SK-N-SH (cell line): ENCODE data around the gene DGKI. TPM values are rescaled to one million over a fixed set of nuclear protein-coding genes. Genes with fewer than 3 reads are reported as not detected.

Experiments used
- CTCF ChIA-PET: fragments of 300-600, 350-600 bp; formaldehyde crosslinking; extraction: SDS; loops from one replicate; lab custom pipeline; 2021; lab: Yijun Ruan, JAX
- POLR2A ChIA-PET: fragments of 350-600 bp; sonication (Branson Sonifier 250); formaldehyde crosslinking; extraction: SDS; loops from one replicate; lab custom pipeline; 2020; ENCODE audit warnings: antibody characterized with exemption, inconsistent platforms; lab: Yijun Ruan, JAX
- DNase-seq: peaks from one replicate; pipeline ENCODE4 v3.0.0; 2012
- H2AFZ ChIP-seq: fragments of 200-600 bp; sonication (generic); 2 replicates; pipeline ENCODE4 v1.8.1; 2016; ENCODE audit warnings: antibody characterized with exemption, mild to moderate bottlenecking, low read depth
- H3F3A ChIP-seq: fragments of 200-600 bp; sonication (generic); replicated peaks from 2 replicates; pipeline ENCODE3; 2016; ENCODE audit warnings: antibody characterized with exemption, mild to moderate bottlenecking; ENCODE audit not compliant: insufficient read depth
- H3K27ac ChIP-seq, 2 experiments: fragments of 200-500 bp in 1 of 2; fragments of 200-600 bp in 1 of 2; sonication (Bioruptor generic) in 1 of 2; sonication (generic), shearing (Covaris generic) in 1 of 2; 2 replicates each; pipeline versions ENCODE4 v1.5.1 to v1.6.1; 2014 to 2016; ENCODE audit warnings: low read depth in 2 of 2, inconsistent platforms in 1 of 2, low read length in 1 of 2, mild to moderate bottlenecking in 1 of 2, mixed read lengths in 1 of 2
- H3K27me3 ChIP-seq: fragments of 200-600 bp; sonication (generic), shearing (Covaris generic); 2 replicates; pipeline ENCODE4 v1.6.1; 2016; ENCODE audit warnings: mixed run types; ENCODE audit not compliant: insufficient read depth
- H3K36me3 ChIP-seq, 2 experiments: fragments of 200-500 bp in 1 of 2; fragments of 200-600 bp in 1 of 2; sonication (Bioruptor generic) in 1 of 2; sonication (generic) in 1 of 2; replicated peaks in 1 of 2; 2 replicates each; pipeline versions ENCODE3 to v1.5.1; 2014 to 2016; ENCODE audit warnings: low read length in 1 of 2, mild to moderate bottlenecking in 1 of 2; ENCODE audit not compliant: insufficient read depth in 2 of 2, control insufficient read depth in 1 of 2
- H3K4me1 ChIP-seq, 2 experiments: fragments of 200-500 bp in 1 of 2; fragments of 200-600 bp in 1 of 2; sonication (Bioruptor generic) in 1 of 2; sonication (generic), shearing (Covaris generic) in 1 of 2; 2 replicates each; pipeline versions ENCODE4 v1.5.1 to v1.6.1; 2014 to 2016; ENCODE audit warnings: low read depth in 1 of 2, low read length in 1 of 2, mixed run types in 1 of 2; ENCODE audit not compliant: insufficient read depth in 2 of 2, control insufficient read depth in 1 of 2
- H3K4me2 ChIP-seq: fragments of 200-600 bp; sonication (generic), shearing (Covaris generic); 2 replicates; pipeline ENCODE4 v1.6.1; 2017; ENCODE audit warnings: mixed run types
- H3K4me3 ChIP-seq, 2 experiments: fragments of 200-500 bp in 1 of 2; fragments of 200-600 bp in 1 of 2; sonication (Bioruptor generic) in 1 of 2; sonication (generic), shearing (Covaris generic) in 1 of 2; 2 replicates each; pipeline versions ENCODE4 v1.5.1 to v1.8.1; 2014 to 2016; ENCODE audit warnings: low read depth in 2 of 2, inconsistent platforms in 1 of 2, low read length in 1 of 2, mild to moderate bottlenecking in 1 of 2, mixed read lengths in 1 of 2, moderate library complexity in 1 of 2
- H3K79me2 ChIP-seq: fragments of 200-600 bp; sonication (generic); 2 replicates; pipeline ENCODE4 v1.8.1; 2017; ENCODE audit warnings: mild to moderate bottlenecking; ENCODE audit not compliant: insufficient read depth
- H3K9ac ChIP-seq: fragments of 200-600 bp; sonication (generic); 2 replicates; pipeline ENCODE4 v1.6.1; 2017; ENCODE audit warnings: mixed run types
- H3K9me2 ChIP-seq: fragments of 200-600 bp; sonication (generic); 2 replicates; pipeline ENCODE4 v1.6.1; 2017; ENCODE audit warnings: mixed run types
- H3K9me3 ChIP-seq: fragments of 200-600 bp; sonication (generic); 2 replicates; pipeline ENCODE4 v1.6.1; 2017; ENCODE audit warnings: mixed run types, mild to moderate bottlenecking, moderate library complexity
- H4K20me1 ChIP-seq: fragments of 200-600 bp; sonication (generic); 2 replicates; pipeline ENCODE4 v1.6.1; 2017; ENCODE audit warnings: mild to moderate bottlenecking, mixed run types; ENCODE audit not compliant: insufficient read depth
- CTCF ChIP-seq: fragments of 200-600 bp; sonication (generic); IDR thresholded peaks from 2 replicates; pipeline ENCODE4 v1.6.1; 2017; ENCODE audit warnings: antibody characterized with exemption, mild to moderate bottlenecking, moderate library complexity
- ELF1 ChIP-seq: IDR thresholded peaks from 2 replicates; pipeline ENCODE4 v1.4.0; 2012
- EZH2phosphoT487 ChIP-seq: fragments of 200-600 bp; sonication (generic); IDR thresholded peaks from 2 replicates; pipeline ENCODE4 v1.6.1; 2017; ENCODE audit warnings: low read depth, mixed run types, mild to moderate bottlenecking, antibody characterized with exemption, moderate library complexity, borderline replicate concordance
- FOSL2 ChIP-seq: IDR thresholded peaks from 2 replicates; pipeline ENCODE4 v1.4.0; 2012; ENCODE audit warnings: low read depth, mild to moderate bottlenecking, moderate library complexity, borderline replicate concordance
- FOXJ3 ChIP-seq: sonication (generic); formaldehyde crosslinking; IDR thresholded peaks from 2 replicates; pipeline ENCODE4 v1.5.1; 2020; ENCODE audit warnings: mild to moderate bottlenecking, missing genetic modification reagents
- FOXM1 ChIP-seq: IDR thresholded peaks from 2 replicates; pipeline ENCODE4 v1.4.0; 2012; ENCODE audit warnings: low read depth, mild to moderate bottlenecking
- GATA2 ChIP-seq: sonication (generic); formaldehyde crosslinking; IDR thresholded peaks from 2 replicates; pipeline ENCODE4 v1.5.0; 2020; ENCODE audit warnings: mild to moderate bottlenecking, missing genetic modification reagents
- IRF3 ChIP-seq: fragments of 150-350 bp; IDR thresholded peaks from 2 replicates; pipeline ENCODE4 v1.6.1; 2016; ENCODE audit warnings: mild to moderate bottlenecking, low read depth, low read length
- JUND ChIP-seq: IDR thresholded peaks from 2 replicates; pipeline ENCODE4 v1.4.0; 2012
- MAX ChIP-seq: IDR thresholded peaks from 2 replicates; pipeline ENCODE4 v1.4.0; 2012; ENCODE audit warnings: low read depth
- PBX3 ChIP-seq: IDR thresholded peaks from 2 replicates; pipeline ENCODE4; 2012
- RAD21 ChIP-seq: IDR thresholded peaks from 2 replicates; pipeline ENCODE4 v1.6.1; 2012; ENCODE audit warnings: mild to moderate bottlenecking, low read length
- SIN3A ChIP-seq: IDR thresholded peaks from 2 replicates; pipeline ENCODE4 v1.6.1; 2012; ENCODE audit warnings: low read depth, mild to moderate bottlenecking, low read length, moderate library complexity, borderline replicate concordance
- TAF1 ChIP-seq: IDR thresholded peaks from 2 replicates; pipeline ENCODE4 v1.6.1; 2012; ENCODE audit warnings: low read depth, mild to moderate bottlenecking, low read length, moderate library complexity, borderline replicate concordance
- TCF12 ChIP-seq: IDR thresholded peaks from 2 replicates; pipeline ENCODE4 v1.4.0; 2012
- USF2 ChIP-seq: fragments of 150-350 bp; IDR thresholded peaks from 2 replicates; pipeline ENCODE4 v1.6.1; 2017; ENCODE audit warnings: antibody characterized with exemption, low read length, low read depth, borderline replicate concordance
- YY1 ChIP-seq: IDR thresholded peaks from 2 replicates; pipeline ENCODE4 v1.4.0; 2012; ENCODE audit warnings: low read depth, mild to moderate bottlenecking
- WGBS: methylation state at CpG from one replicate; pipeline ENCODE4 v1.1.6; 2017; ENCODE audit warnings: low lambda C conversion rate; 5-methylcytosine and 5-hydroxymethylcytosine counted together
- polyA plus RNA-seq, 3 experiments: library from polyadenylated mRNA; depleted of rRNA; stranded (reverse); fragments of >200 nt; gene quantifications; 2 replicates each; pipeline ENCODE4 v1.2.3, GENCODE V29; 2012

The DGKI gene
- polyA plus RNA-seq, 1 of the 3 experiments (the other 2 are of a cell fraction): 1.3 TPM

DNA sequence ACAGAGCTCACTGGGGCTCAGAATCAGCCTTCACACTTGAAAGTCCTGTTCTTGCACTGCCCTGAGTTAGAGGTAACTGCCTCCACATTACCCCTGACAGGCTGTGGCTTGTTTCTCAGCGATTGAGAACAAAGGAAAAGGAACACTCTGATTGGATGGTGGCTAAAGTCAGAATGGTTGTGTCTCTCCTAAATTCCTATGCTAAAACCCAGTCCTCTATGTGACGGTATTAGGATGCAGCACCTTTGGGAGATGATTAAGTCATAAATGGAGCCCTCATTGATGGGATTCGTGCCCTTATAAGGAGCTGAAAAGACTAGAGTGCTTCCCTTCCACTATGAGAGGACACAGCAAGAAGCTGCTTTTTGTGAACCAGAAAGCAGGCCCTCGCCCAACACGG lies 38.9 kb upstream of the DGKI start:
- peaks cover 51 to 52% of the 10 kb centered on the region in 2 experiments for H3K36me3 ChIP-seq
- peaks cover 6 to 29% of the 10 kb centered on the region in 2 experiments; a peak in 3 of 4 replicates for H3K4me1 ChIP-seq
- H3K9me2 ChIP-seq: no peaks in the 10 kb centered on the region
- no peak overlapping the region for H3K9ac ChIP-seq
- no peak overlapping the region for H3K4me3 ChIP-seq
- DNase-seq: no peak
- ChIA-PET POLR2A (no interaction called here), CTCF (interaction anchor here (1.6 to 14.3 kb wide), 3 partner anchors 9 to 231 kb away, joined by 7 to 131 read pairs (median 12); no protein-coding TSS in a partner anchor)
- H3K9me3 ChIP-seq: no peaks in the 10 kb centered on the region
- peaks cover 8% of the 10 kb centered on the region; the same call in 1 of the 2 replicates for H3K79me2 ChIP-seq
- H3K4me2 ChIP-seq: no peak overlapping the region
- no peaks in the 10 kb centered on the region for H3K27me3 ChIP-seq
- peaks cover 47% of the 10 kb centered on the region for H3F3A ChIP-seq
- no peaks in the 10 kb centered on the region for H4K20me1 ChIP-seq
- 97% methylated on average over 5 of the region's 5 CpGs for WGBS
- H3K27ac ChIP-seq: peak overlapping the region in 1 of 2 experiments; percentile 96; a peak in 1 of 4 replicates
- TF ChIP-seq JUND (no peak), EZH2phosphoT487 (no peak), TAF1 (no peak)
- no peak overlapping the region for H2AFZ ChIP-seq

DNA sequence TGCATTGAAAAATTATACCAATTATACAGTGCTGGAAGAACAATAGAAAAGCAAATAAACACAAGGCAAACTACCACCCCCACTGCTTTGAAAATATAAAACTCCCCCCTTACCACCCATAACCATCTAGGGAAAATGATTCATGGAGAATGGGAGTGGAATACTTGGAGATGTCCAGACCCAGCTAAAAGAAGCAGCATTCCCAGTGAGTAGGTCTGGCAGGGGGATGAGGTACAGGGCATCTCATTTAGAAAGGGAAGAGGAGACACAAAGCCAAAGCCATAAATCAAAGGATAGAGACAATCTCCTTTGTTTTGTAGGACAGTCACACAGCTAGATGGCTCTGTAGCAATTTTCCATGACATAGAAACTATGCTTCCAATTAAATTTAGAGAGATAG lies 36.0 kb upstream of the DGKI start:
- Histone ChIP-seq H3K9ac (peak overlapping the region; percentile 59), H3K4me1 (peaks cover 3 to 39% of the 10 kb centered on the region in 2 experiments; a peak in 3 of 4 replicates), H3K27ac (peak overlapping the region; percentile 65 to 96; a peak in 3 of 4 replicates), H3F3A (peaks cover 48% of the 10 kb centered on the region), H4K20me1 (no peaks in the 10 kb centered on the region), H2AFZ (no peak overlapping the region), H3K4me3 (no peak overlapping the region), H3K9me3 (no peaks in the 10 kb centered on the region), H3K36me3 (peaks cover 66 to 68% of the 10 kb centered on the region in 2 experiments), H3K27me3 (no peaks in the 10 kb centered on the region), H3K79me2 (peaks cover 9% of the 10 kb centered on the region; the same call in 1 of the 2 replicates), H3K9me2 (no peaks in the 10 kb centered on the region), H3K4me2 (peak overlapping the region; percentile 62)
- no peak for DNase-seq
- TF ChIP-seq FOSL2 (peak; percentile 13; the same call in 1 of the 2 replicates), PBX3 (peak; percentile 68), SIN3A (no peak)
- ChIA-PET POLR2A (no interaction called here), CTCF (interaction anchor here (0.9 to 4.2 kb wide), 6 partner anchors 11 to 227 kb away, joined by 3 to 12 read pairs (median 4); no protein-coding TSS in a partner anchor)

GRCh38 chr7:137882261-137882668 lies 35.5 kb upstream of the DGKI start:
- Histone ChIP-seq H3K27me3 (no peaks in the 10 kb centered on the region), H2AFZ (no peak overlapping the region), H3K9me3 (no peaks in the 10 kb centered on the region), H3K27ac (peak overlapping the region; percentile 65 to 96; a peak in 3 of 4 replicates), H4K20me1 (no peaks in the 10 kb centered on the region), H3K36me3 (peaks cover 71 to 73% of the 10 kb centered on the region in 2 experiments), H3K4me1 (peaks cover 3 to 39% of the 10 kb centered on the region in 2 experiments; a peak in 3 of 4 replicates), H3K4me2 (peak overlapping the region; percentile 62), H3K4me3 (peak overlapping the region in 1 of 2 experiments; percentile 7; a peak in 1 of 4 replicates), H3K9me2 (no peaks in the 10 kb centered on the region), H3F3A (peaks cover 50% of the 10 kb centered on the region), H3K79me2 (peaks cover 9% of the 10 kb centered on the region; the same call in 1 of the 2 replicates), H3K9ac (peak overlapping the region; percentile 59)
- 8% methylated on average over 5 of the region's 5 CpGs for WGBS
- DNase-seq: peak; percentile 36
- CTCF ChIA-PET: interaction anchor here (0.6 to 4.2 kb wide), 7 partner anchors 9 to 226 kb away, joined by 3 to 13 read pairs (median 4); no protein-coding TSS in a partner anchor
- POLR2A ChIA-PET: no interaction called here
- TF ChIP-seq USF2: no peak
- TF ChIP-seq IRF3: no peak
- TF ChIP-seq TCF12: peak; percentile 96
- no peak for TF ChIP-seq ELF1
- TF ChIP-seq FOXJ3 (CRISPR knock-in tag): no peak
- TF ChIP-seq CTCF: no peak
- no peak for TF ChIP-seq GATA2 (CRISPR knock-in tag)
- peak; percentile 91 for TF ChIP-seq FOXM1
- no peak for TF ChIP-seq EZH2phosphoT487
- TF ChIP-seq YY1: peak; percentile 61; the same call in 1 of the 2 replicates
- peak; percentile 90; the same call in 1 of the 2 replicates for TF ChIP-seq MAX
- no peak for TF ChIP-seq RAD21
